Dendritic cell treated with granulocyte-macrophage colony-stimulating factor and Interleukin-4, amounts not matched to agents 40 ng/mL and 50 ng/mL, for 4 days (primary cell): ENCODE results near the gene TREM2.

ENCODE experiments used
- H3K27ac Mint-ChIP-seq: one replicate; pipeline ENCODE4 v1.8.0; 2022; ENCODE audit warnings: mild to moderate bottlenecking, mixed read lengths
- H3K27me3 Mint-ChIP-seq: one replicate; pipeline ENCODE4 v1.8.0; 2022; ENCODE audit warnings: mild to moderate bottlenecking, mixed read lengths
- H3K36me3 Mint-ChIP-seq: one replicate; pipeline ENCODE4 v1.8.0; 2022; ENCODE audit warnings: low read depth, mixed read lengths
- H3K4me1 Mint-ChIP-seq: one replicate; pipeline ENCODE4 v1.8.0; 2022; ENCODE audit warnings: low read depth, mixed read lengths
- H3K4me3 Mint-ChIP-seq: one replicate; pipeline ENCODE4 v1.8.0; 2022; ENCODE audit warnings: mild to moderate bottlenecking, moderate library complexity, mixed read lengths
- H3K9me3 Mint-ChIP-seq: one replicate; pipeline ENCODE4 v1.8.0; 2022; ENCODE audit warnings: mixed read lengths
- intact Hi-C: fragments of 100-400 bp; cut with micrococcal nuclease; formaldehyde crosslinking; loops from one replicate; pipeline ENCODE4 v1.15.0; 2022

TREM2 gene

DNA sequence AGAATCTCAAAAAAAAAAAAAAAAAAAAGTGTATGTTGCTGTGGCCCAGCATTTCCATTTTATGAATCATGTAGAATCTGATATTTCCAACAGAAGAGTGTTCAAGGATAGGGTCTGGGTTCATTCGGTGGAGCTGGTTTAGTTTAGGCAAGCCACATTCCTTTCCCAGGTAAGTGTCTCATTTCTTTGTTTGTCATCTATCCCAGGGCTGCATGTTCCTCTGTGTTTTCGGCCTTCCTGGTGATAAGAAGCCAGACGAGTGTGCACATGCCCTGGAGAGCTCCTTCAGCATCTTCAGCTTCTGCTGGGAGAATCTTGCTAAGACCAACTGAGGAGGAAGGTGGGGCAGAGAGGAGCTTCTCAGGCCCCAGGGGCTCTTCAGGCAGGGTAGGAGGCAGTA lies 51.9 kb downstream of the TREM2 start:
- no peak overlapping the region for H3K27ac Mint-ChIP-seq
- no peaks in the 10 kb centered on the region for H3K4me1 Mint-ChIP-seq
- no peaks in the 10 kb centered on the region for H3K9me3 Mint-ChIP-seq
- intact Hi-C loops: no loop called here
- no peak overlapping the region for H3K4me3 Mint-ChIP-seq
- no peaks in the 10 kb centered on the region for H3K27me3 Mint-ChIP-seq
- H3K36me3 Mint-ChIP-seq: no peaks in the 10 kb centered on the region
